C4-2B (cell line): ENCODE results near the gene MPP3.

Experiments
- H3K27ac ChIP-seq: fragments of 450-650 bp; 2 replicates; pipeline ENCODE4 v1.5.1; 2017
- ZFX ChIP-seq: fragments of 450-650 bp; IDR thresholded peaks from 2 replicates; pipeline ENCODE4 v1.6.1; 2017
- TF ChIP-seq, protein P1 (sequence below): fragments of 450-650 bp; conservative IDR thresholded peaks from 2 replicates; pipeline ENCODE4 v1.5.1; 2017; ENCODE audit warnings: mild to moderate bottlenecking

Gene MPP3

DNA sequence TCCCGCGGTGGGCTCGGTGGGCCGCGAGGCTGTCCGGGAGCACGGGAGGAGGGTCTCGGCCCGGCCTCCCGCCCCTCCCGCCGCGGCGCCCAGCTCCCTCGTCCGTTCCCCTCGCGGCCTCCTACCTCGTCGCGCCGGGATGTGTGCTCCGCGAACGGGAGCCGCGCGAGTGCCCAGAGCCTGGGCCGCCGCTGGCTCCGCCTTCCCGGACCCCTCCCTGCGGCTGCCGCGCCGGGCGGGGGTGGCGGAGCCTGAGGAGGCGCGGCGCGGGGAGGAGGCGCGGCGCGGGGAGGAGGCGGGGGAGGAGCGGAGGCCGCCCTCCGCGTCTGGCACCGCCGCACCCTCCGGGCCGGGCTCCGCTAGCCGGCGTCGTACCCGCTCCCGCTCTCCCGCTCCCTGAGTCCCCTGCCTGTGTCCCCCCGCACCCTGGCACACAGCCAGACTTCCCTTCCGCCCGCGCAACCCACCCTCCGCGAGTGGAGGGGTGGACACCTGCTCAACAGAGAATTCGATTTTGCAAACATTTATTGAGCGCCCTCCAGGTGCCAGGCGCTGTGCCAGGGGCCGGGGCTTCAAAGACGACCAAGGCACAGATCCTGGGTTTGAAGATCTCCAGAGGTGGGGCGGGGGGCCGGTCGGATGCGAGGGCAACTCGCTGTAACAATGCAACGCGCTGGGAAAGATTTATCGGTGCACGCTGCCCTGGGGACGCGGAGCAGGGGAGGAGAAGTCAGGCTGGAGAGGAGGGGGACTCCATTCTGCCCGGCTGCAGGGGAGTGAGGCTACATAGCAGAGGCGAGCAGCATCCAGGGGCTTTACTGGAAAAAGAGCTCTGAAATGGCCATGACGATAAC lies at the start of gene MPP3:
TSS of gene MPP3 (minus strand) at position 171 of the 854 bp plus-strand sequence. CDS start 1,240 bp downstream, outside the sequence.
- TF ChIP-seq, protein P1, sequence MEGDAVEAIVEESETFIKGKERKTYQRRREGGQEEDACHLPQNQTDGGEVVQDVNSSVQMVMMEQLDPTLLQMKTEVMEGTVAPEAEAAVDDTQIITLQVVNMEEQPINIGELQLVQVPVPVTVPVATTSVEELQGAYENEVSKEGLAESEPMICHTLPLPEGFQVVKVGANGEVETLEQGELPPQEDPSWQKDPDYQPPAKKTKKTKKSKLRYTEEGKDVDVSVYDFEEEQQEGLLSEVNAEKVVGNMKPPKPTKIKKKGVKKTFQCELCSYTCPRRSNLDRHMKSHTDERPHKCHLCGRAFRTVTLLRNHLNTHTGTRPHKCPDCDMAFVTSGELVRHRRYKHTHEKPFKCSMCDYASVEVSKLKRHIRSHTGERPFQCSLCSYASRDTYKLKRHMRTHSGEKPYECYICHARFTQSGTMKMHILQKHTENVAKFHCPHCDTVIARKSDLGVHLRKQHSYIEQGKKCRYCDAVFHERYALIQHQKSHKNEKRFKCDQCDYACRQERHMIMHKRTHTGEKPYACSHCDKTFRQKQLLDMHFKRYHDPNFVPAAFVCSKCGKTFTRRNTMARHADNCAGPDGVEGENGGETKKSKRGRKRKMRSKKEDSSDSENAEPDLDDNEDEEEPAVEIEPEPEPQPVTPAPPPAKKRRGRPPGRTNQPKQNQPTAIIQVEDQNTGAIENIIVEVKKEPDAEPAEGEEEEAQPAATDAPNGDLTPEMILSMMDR = no peak; the same call in 1 of the 2 replicates
- TF ChIP-seq ZFX = peak; percentile 79; the same call in 1 of the 2 replicates
- peak within 1 kb of the TSS; percentile 75 for H3K27ac ChIP-seq

GRCh38 chr17:43881758-43882505 lies 49.0 kb upstream of the MPP3 start:
- TF ChIP-seq, protein P1 = no peak
- no peak for TF ChIP-seq ZFX
- no peak overlapping the region for H3K27ac ChIP-seq

DNA sequence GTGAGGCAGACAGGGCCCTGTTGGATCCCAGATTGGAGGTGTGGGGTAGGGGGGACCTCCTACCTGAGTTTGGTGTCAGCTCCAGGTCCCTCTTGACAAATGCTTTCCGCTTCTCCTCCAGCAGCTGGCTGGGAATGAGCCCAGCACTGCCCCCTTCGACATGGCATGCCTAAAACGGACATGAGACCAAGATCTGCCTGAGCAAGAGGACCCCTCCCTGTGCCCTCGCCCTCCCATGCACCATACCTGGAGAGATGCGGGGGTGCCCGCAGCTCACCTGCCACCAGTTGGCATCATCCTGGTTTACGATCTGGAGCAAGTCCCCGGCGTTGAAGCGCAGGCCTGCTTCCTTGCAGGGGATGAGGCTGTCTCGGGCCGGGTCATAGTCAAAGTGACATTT lies 48.2 kb upstream of the MPP3 start:
- TF ChIP-seq, protein P1 = no peak
- no peak for TF ChIP-seq ZFX
- no peak overlapping the region for H3K27ac ChIP-seq

GRCh38 chr17:43880420-43880991 lies 47.6 kb upstream of the MPP3 start:
- no peak for TF ChIP-seq ZFX
- TF ChIP-seq, protein P1 = peak; percentile 90
- H3K27ac ChIP-seq = no peak overlapping the region

DNA sequence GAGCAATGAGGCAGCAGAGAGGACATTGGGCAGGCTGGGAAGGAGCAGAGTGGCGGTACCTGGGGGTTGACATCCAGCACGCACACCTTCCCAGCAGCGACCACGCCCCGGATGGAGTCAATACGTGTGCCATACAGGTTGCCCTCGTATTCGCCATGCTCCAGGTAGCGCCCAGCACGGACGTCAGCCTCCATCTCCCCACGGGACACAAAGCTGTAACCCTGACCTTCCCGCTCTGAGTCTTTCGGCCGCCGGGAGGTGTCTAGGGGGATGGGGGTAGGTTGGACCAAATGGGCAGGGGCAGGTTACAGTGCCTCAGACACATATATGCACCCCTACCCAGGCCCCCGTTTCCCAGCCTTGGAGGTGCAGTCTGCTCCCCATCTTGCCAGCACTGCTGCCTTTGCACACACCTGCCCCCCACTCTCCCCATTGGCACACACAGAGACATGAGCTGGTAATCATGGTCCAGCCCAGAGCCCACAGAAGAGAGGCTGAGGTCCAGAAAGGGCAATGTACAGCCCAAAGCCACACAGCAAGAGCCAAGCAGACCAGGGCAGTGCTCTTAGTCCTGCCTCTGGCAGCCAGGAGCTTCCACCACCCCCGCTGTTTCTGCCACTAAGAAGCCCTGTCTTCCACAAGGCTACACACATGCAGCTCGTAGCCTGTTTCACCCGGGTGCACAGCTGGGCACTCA lies 46.9 kb upstream of the MPP3 start:
- no peak for TF ChIP-seq ZFX
- TF ChIP-seq, protein P1 = no peak
- no peak overlapping the region for H3K27ac ChIP-seq

DNA sequence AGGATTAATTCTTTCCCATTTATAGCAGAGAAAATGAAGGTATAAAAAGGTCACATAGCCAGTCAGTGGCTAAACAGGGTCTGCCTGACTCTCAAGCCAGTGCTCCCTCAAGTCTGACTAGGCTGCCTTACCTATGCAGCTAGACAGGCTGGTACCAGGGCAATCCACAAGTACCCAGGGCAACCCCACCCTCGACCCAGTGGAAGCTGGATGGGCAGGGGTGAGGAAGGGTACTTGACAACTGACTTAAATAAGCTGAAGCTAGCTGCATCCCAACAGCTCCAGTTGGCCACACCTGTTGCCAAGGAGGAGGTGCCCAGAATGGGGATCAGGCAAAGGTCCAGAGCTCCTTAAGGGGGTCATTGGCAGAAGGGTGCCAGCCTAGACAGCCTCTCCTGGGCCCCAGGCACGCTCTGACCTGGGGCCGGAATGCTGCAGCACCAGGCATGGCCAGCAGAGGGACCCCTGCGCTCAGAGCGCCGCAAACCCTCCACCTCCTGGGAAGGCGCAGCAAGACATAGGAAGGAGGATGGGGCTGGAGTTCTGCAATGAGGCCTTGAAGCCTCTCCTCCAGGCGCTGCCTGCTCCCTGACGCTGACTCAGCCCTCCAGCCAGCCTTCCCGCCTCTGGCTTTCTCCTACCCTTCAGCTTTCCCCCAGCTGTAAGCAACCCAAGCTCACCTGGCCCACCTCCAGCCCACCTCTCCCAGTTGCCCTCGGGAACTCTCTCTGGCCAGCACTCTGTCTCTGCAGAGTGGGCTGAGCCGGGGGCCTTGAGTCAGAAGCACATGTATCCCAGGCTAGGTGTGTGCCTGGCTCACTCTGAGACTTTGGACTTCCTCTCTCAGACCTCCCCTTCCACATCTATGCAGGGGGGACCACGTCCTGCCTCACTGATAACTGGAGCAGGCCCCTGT lies 45.6 kb upstream of the MPP3 start:
- TF ChIP-seq, protein P1 = peak; percentile 97
- TF ChIP-seq ZFX = no peak
- no peak overlapping the region for H3K27ac ChIP-seq
